ENCODE data around the gene SNRPA.

DNA sequence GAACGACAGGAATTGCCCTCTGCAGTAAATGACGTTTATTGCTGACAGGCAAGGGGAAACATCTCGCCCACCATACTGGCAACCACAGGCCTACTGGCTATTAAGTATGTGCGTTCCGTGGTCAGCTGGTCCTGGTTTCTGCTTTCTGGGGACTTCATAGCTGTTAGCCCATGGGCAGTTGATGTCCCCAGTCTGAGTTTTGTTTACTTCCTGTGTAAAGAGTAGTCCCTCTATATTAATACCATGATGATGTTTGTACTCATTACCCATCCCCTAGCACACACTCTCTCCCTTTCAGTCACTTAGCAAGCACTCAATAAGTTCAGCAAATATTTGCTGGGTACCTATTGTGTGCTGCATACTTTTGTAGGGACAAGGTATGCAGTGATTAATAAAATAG lies 17.9 kb downstream of the SNRPA start:
- TF ChIP-seq FOXK2 (IDR thresholded peaks at IDR 0.05), result no peak
- TF ChIP-seq ZNF773 (CRISPR knock-in tag; IDR thresholded peaks at IDR 0.05; ENCODE audit: borderline replicate concordance), result no peak
- no peak for TF ChIP-seq SP140L (CRISPR knock-in tag; IDR thresholded peaks at IDR 0.05; ENCODE audit: borderline replicate concordance)
- TF ChIP-seq, protein P1, sequence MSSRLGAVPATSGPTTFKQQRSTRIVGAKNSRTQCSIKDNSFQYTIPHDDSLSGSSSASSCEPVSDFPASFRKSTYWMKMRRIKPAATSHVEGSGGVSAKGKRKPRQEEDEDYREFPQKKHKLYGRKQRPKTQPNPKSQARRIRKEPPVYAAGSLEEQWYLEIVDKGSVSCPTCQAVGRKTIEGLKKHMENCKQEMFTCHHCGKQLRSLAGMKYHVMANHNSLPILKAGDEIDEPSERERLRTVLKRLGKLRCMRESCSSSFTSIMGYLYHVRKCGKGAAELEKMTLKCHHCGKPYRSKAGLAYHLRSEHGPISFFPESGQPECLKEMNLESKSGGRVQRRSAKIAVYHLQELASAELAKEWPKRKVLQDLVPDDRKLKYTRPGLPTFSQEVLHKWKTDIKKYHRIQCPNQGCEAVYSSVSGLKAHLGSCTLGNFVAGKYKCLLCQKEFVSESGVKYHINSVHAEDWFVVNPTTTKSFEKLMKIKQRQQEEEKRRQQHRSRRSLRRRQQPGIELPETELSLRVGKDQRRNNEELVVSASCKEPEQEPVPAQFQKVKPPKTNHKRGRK (CRISPR knock-in tag; IDR thresholded peaks at IDR 0.05), result no peak

Data from HepG2 (cell line).